ENCODE data around the gene ZNF90.
"Not testable (repeated sequence)": the region's sequence is repeated elsewhere in the genome, so short reads cannot be mapped to it uniquely, and the experiment has no call there.

Gene ZNF90

DNA sequence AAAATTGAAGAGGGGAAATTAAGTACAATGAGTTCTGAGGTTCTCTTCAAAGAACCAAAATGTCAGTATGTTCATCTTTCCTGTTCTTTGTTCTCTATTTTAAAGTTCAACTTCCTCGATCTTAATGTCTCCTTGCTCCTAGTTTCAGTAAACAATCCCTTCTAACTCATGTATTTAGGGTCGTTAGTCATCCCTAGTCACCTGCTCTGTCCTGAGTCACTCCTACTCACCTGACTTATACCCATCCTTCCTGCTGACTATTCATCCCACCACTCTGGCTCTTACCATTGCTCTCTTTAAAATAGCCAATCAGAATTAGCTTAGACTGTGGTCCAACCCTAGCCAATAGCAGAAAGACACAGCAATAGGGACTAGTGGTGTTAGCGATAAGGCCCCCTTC lies 24.3 kb downstream of the ZNF90 start:
- Histone ChIP-seq H4K20me1 (ENCODE audit: insufficient read depth, low read length) (no peaks in the 10 kb centered on the region), H3K9ac (ENCODE audit: low read length) (no peak overlapping the region), H3K4me3 (ENCODE audit: low read length) (no peak overlapping the region), H2AFZ (ENCODE audit: low read length) (no peak overlapping the region), H3K79me2 (ENCODE audit: low read length) (no peaks in the 10 kb centered on the region), H3K27ac (ENCODE audit: low read length) (no peak overlapping the region), H3K4me2 (ENCODE audit: low read depth, low read length) (no peak overlapping the region), H3K36me3 (replicated peaks; ENCODE audit: insufficient read depth, low read length) (no peaks in the 10 kb centered on the region), H3K9me3 (replicated peaks; ENCODE audit: insufficient read depth, low read length) (no peaks in the 10 kb centered on the region), H3K4me1 (ENCODE audit: low read length) (no peaks in the 10 kb centered on the region), H3F3A (ENCODE audit: insufficient read depth, low read length) (no peaks in the 10 kb centered on the region), H3K9me2 (replicated peaks; ENCODE audit: insufficient read depth, low read length) (no peaks in the 10 kb centered on the region), H3K27me3 (replicated peaks; ENCODE audit: insufficient read depth, low read length) (no peaks in the 10 kb centered on the region)
- DNase-seq: no peak
- TF ChIP-seq CTCF (IDR thresholded peaks at IDR 0.05; ENCODE audit: low read length): no peak
- no peak for TF ChIP-seq EZH2phosphoT487 (IDR thresholded peaks at IDR 0.05; ENCODE audit: low read length)
- TF ChIP-seq EZH2 (optimal IDR thresholded peaks at IDR 0.05; ENCODE audit: low read depth, low read length): no peak

GRCh38 chr19:20103091-20103740 lies 25.4 kb downstream of the ZNF90 start:
- H3K36me3 ChIP-seq (replicated peaks; ENCODE audit: insufficient read depth, low read length): no peaks in the 10 kb centered on the region
- DNase-seq: no peak

DNA sequence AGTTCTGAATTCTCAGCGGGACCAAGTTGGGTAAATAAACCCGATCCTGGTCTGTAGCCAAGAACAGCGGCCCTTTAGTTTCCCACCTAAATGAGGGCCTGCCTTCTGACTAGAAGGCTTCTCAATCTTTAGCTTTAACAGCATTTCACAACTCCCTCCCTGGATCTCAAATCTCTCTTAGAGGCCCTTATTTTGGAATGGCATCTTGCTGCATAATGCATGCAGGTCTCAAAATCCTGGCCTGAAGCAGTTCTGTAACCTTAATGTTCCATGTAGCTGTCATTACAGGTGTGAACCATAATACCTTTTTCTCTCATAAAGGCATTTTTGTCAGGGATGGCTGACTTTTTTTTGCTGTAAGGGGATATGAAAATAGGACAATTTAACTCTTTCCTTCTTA lies 29.5 kb downstream of the ZNF90 start:
- H3K36me3 ChIP-seq (replicated peaks; ENCODE audit: insufficient read depth, low read length): no peaks in the 10 kb centered on the region
- H3K4me1 ChIP-seq (ENCODE audit: low read length): no peaks in the 10 kb centered on the region
- H3K4me2 ChIP-seq (ENCODE audit: low read depth, low read length): no peak overlapping the region
- no peaks in the 10 kb centered on the region for H3K27me3 ChIP-seq (replicated peaks; ENCODE audit: insufficient read depth, low read length)
- H3K4me3 ChIP-seq (ENCODE audit: low read length): no peak overlapping the region
- H2AFZ ChIP-seq (ENCODE audit: low read length): no peak overlapping the region
- no peak overlapping the region for H3K9ac ChIP-seq (ENCODE audit: low read length)
- H3F3A ChIP-seq (ENCODE audit: insufficient read depth, low read length): no peaks in the 10 kb centered on the region
- H3K27ac ChIP-seq (ENCODE audit: low read length): no peak overlapping the region
- H3K79me2 ChIP-seq (ENCODE audit: low read length): no peaks in the 10 kb centered on the region
- H3K9me3 ChIP-seq (replicated peaks; ENCODE audit: insufficient read depth, low read length): no peaks in the 10 kb centered on the region
- no peaks in the 10 kb centered on the region for H3K9me2 ChIP-seq (replicated peaks; ENCODE audit: insufficient read depth, low read length)
- H4K20me1 ChIP-seq (ENCODE audit: insufficient read depth, low read length): no peaks in the 10 kb centered on the region
- TF ChIP-seq CTCF (IDR thresholded peaks at IDR 0.05; ENCODE audit: low read length) (no peak), EZH2phosphoT487 (IDR thresholded peaks at IDR 0.05; ENCODE audit: low read length) (no peak), EZH2 (optimal IDR thresholded peaks at IDR 0.05; ENCODE audit: low read depth, low read length) (no peak)
- DNase-seq: no peak

More at GRCh38 chr19:20103091-20103740, 25.4 kb downstream of the ZNF90 start:
- H3K9ac ChIP-seq (ENCODE audit: low read length): no peak overlapping the region
- H4K20me1 ChIP-seq (ENCODE audit: insufficient read depth, low read length): no peaks in the 10 kb centered on the region
- no peak overlapping the region for H2AFZ ChIP-seq (ENCODE audit: low read length)
- no peak for TF ChIP-seq CTCF (IDR thresholded peaks at IDR 0.05; ENCODE audit: low read length)
- H3K27me3 ChIP-seq (replicated peaks; ENCODE audit: insufficient read depth, low read length): no peaks in the 10 kb centered on the region
- H3K27ac ChIP-seq (ENCODE audit: low read length): no peak overlapping the region
- no peak overlapping the region for H3K4me3 ChIP-seq (ENCODE audit: low read length)
- H3K9me2 ChIP-seq (replicated peaks; ENCODE audit: insufficient read depth, low read length): no peaks in the 10 kb centered on the region
- H3F3A ChIP-seq (ENCODE audit: insufficient read depth, low read length): no peaks in the 10 kb centered on the region
- H3K4me2 ChIP-seq (ENCODE audit: low read depth, low read length): no peak overlapping the region
- no peaks in the 10 kb centered on the region for H3K4me1 ChIP-seq (ENCODE audit: low read length)
- no peaks in the 10 kb centered on the region for H3K9me3 ChIP-seq (replicated peaks; ENCODE audit: insufficient read depth, low read length)
- no peaks in the 10 kb centered on the region for H3K79me2 ChIP-seq (ENCODE audit: low read length)

DNA sequence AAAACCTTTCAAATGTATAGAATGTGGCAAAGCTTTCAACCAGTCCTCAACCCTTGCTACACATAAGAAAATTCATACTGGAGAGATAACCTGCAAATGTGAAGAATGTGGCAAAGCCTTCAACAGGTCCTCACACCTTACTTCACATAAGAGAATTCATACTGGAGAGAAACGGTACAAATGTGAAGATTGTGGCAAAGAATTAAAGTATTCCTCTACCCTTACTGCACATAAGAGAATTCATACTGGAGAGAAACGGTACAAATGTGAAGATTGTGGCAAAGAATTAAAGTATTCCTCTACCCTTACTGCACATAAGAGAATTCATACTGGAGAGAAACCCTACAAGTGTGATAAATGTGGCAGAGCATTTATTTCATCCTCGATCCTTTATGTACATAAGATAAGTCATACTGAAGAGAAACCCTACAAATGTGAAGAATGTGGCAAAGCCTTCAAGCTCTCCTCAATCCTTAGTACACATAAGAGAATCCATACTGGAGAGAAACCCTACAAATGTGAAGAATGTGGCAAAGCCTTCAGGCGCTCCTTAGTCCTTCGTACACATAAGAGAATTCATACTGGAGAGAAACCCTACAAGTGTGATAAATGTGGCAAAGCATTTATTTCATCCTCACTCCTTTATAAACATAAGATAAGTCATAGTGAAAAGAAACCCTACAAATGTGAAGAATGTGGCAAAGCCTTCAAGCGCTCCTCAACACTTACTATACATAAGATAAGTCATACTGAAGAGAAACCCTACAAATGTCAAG lies 40.5 kb downstream of the ZNF90 start:
- not testable (repeated sequence) for H3F3A ChIP-seq (ENCODE audit: insufficient read depth, low read length); H3K36me3 ChIP-seq (replicated peaks; ENCODE audit: insufficient read depth, low read length); H4K20me1 ChIP-seq (ENCODE audit: insufficient read depth, low read length); H3K79me2 ChIP-seq (ENCODE audit: low read length); H3K27ac ChIP-seq (ENCODE audit: low read length); H3K4me3 ChIP-seq (ENCODE audit: low read length); DNase-seq; H3K9ac ChIP-seq (ENCODE audit: low read length); H3K9me3 ChIP-seq (replicated peaks; ENCODE audit: insufficient read depth, low read length); H3K4me2 ChIP-seq (ENCODE audit: low read depth, low read length); H3K4me1 ChIP-seq (ENCODE audit: low read length); H2AFZ ChIP-seq (ENCODE audit: low read length); H3K27me3 ChIP-seq (replicated peaks; ENCODE audit: insufficient read depth, low read length); H3K9me2 ChIP-seq (replicated peaks; ENCODE audit: insufficient read depth, low read length)
